ENCODE measurements around the gene CBARP. TPM values are rescaled to one million over a fixed set of nuclear protein-coding genes. Genes with fewer than 3 reads are reported as not detected.

Gene CBARP
- total RNA-seq, 1 experiment from 2014 or later, result 28.4 TPM

DNA sequence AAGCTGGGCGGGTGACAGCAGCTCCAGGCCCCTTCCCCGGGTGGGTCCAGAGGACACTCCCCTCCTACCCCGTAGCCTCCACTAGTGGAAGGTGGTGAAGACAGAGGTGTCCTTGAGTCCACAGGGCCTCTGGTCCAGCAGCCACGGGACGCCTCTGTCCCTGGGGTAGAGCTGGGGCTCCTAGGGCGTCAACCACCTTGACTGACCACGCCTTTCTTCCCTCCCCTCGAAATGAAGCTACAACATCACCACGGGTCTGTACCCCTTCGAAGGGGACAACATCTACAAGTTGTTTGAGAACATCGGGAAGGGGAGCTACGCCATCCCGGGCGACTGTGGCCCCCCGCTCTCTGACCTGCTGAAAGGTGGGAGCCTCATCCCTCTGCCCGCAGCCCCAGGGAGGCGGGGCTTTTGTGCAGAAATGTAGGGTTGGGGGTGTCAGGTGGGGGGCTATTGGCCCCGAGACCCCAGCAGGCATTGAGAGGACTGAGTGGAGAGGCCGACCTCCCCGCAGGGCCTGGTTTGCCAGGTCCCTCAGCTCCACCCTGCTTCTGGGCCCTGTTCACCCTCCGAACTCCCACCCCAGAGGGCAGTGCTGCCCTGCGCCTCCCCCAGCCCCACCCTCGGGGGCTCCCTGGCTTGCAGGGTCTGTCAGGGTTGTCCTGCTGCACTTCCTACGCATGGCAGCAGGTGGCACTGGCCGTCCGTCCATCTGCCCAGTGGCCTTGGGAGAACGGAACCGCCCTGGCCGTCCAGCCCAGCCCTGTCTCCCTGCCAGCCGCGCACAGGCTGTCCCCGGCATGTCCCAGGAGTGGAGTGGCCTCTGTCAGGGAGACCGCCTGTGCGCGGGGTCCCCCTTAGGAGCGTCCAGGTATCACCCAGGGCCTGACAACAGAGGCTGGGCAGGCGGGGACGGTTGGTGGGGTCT lies 16.6 kb downstream of the CBARP start:
- H2BK20ac ChIP-seq (ENCODE audit: low read depth, low read length, poor library complexity, severe bottlenecking), result no peak overlapping the region
- no peak overlapping the region for H3K18ac ChIP-seq (ENCODE audit: insufficient read length, low read depth, low read length)
- no peaks in the 10 kb centered on the region for H3K27me3 ChIP-seq (ENCODE audit: insufficient read depth, low read length)
- DNase-seq, result no peak
- H2AK5ac ChIP-seq (ENCODE audit: insufficient read length, low read length), result no peak overlapping the region
- H4K91ac ChIP-seq (ENCODE audit: insufficient read length, low read depth, low read length), result no peak overlapping the region
- H2BK120ac ChIP-seq (ENCODE audit: low read depth, low read length, poor library complexity, severe bottlenecking), result no peak overlapping the region
- peaks cover 4% of the 10 kb centered on the region for H3K79me1 ChIP-seq (ENCODE audit: insufficient read depth, low read depth, low read length, poor library complexity, severe bottlenecking)
- H3K4me1 Mint-ChIP-seq, result peaks cover 4 to 17% of the 10 kb centered on the region in 2 experiments; a peak in 3 of 4 replicates
- no peaks in the 10 kb centered on the region for H3K9me3 Mint-ChIP-seq
- no peak overlapping the region for H3K27ac Mint-ChIP-seq
- TF ChIP-seq, protein P1, sequence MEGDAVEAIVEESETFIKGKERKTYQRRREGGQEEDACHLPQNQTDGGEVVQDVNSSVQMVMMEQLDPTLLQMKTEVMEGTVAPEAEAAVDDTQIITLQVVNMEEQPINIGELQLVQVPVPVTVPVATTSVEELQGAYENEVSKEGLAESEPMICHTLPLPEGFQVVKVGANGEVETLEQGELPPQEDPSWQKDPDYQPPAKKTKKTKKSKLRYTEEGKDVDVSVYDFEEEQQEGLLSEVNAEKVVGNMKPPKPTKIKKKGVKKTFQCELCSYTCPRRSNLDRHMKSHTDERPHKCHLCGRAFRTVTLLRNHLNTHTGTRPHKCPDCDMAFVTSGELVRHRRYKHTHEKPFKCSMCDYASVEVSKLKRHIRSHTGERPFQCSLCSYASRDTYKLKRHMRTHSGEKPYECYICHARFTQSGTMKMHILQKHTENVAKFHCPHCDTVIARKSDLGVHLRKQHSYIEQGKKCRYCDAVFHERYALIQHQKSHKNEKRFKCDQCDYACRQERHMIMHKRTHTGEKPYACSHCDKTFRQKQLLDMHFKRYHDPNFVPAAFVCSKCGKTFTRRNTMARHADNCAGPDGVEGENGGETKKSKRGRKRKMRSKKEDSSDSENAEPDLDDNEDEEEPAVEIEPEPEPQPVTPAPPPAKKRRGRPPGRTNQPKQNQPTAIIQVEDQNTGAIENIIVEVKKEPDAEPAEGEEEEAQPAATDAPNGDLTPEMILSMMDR (conservative IDR thresholded peaks at IDR 0.05), result peak; percentile 68
- H3K4me3 Mint-ChIP-seq, result no peak overlapping the region
- no peak overlapping the region for H2BK5ac ChIP-seq (ENCODE audit: insufficient read length, low read length)
- no CpG with 5 or more reads among the region's 38 CpGs for WGBS (ENCODE audit: extremely low coverage, insufficient read length, low lambda C conversion rate)
- H2BK15ac ChIP-seq (ENCODE audit: low read depth, low read length), result no peak overlapping the region
- H2AFZ ChIP-seq (ENCODE audit: low read length), result no peak overlapping the region
- no peaks in the 10 kb centered on the region for H3K4me1 ChIP-seq (ENCODE audit: insufficient read depth, low read length)
- H3K9ac ChIP-seq (ENCODE audit: extremely low read depth, insufficient read length, low read length), result no peak overlapping the region
- no peaks in the 10 kb centered on the region for H3K23me2 ChIP-seq (ENCODE audit: insufficient read length, low read depth, low read length, poor library complexity, severe bottlenecking)
- no peak overlapping the region for H3K56ac ChIP-seq (ENCODE audit: insufficient read length, low read depth, low read length)
- H3K27ac ChIP-seq (ENCODE audit: insufficient read length, low read depth, low read length), result no peak overlapping the region
- no peak overlapping the region for H3K14ac ChIP-seq (ENCODE audit: insufficient read depth, low read length)
- peaks cover 2 to 9% (median 6%) of the 10 kb centered on the region in 3 experiments; a peak in 5 of 7 replicates for H3K36me3 Mint-ChIP-seq (ENCODE audit: insufficient read depth in 1 of 3, low read depth in 3 of 3)
- no peak overlapping the region for H2BK12ac ChIP-seq (ENCODE audit: insufficient read length, low read depth, low read length)
- H3K4ac ChIP-seq (ENCODE audit: low read depth, low read length), result no peak overlapping the region
- no peak overlapping the region for H3T11ph ChIP-seq (ENCODE audit: low read length)
- H3K79me2 ChIP-seq (ENCODE audit: insufficient read depth, low read length), result peaks cover 5% of the 10 kb centered on the region; the same call in 1 of the 2 replicates
- no peaks in the 10 kb centered on the region for H4K20me1 ChIP-seq (ENCODE audit: control insufficient read depth, insufficient read depth, insufficient read length)
- H3K23ac ChIP-seq (ENCODE audit: insufficient read length, low read depth, low read length), result no peak overlapping the region
- no peaks in the 10 kb centered on the region for H3K27me3 Mint-ChIP-seq (ENCODE audit: low read depth)
- H4K5ac ChIP-seq (ENCODE audit: insufficient read length, low read depth, low read length), result no peak overlapping the region
- H4K8ac ChIP-seq (replicated peaks; ENCODE audit: insufficient read length, low read depth, low read length), result no peak overlapping the region
- no peaks in the 10 kb centered on the region for H3K9me3 ChIP-seq (ENCODE audit: control insufficient read depth, low read depth, low read length)
- no peak overlapping the region for H3K4me2 ChIP-seq (ENCODE audit: insufficient read depth, insufficient read length, low read length)

Data from H9 (cell line).